B cell (primary cell): Measurements from ENCODE around the gene SLC3A2. TPM values are rescaled to one million over a fixed set of nuclear protein-coding genes. Genes with fewer than 3 reads are reported as not detected.
A peak's percentile ranks its signal among the peaks of the same experiment; 100 is the strongest.

ENCODE experiments used
- ATAC-seq: fragments of 200-7000 bp; cut with Tn5 transposase; one replicate; pipeline ENCODE4 v1.10.0; 2021; ENCODE audit warnings: low read depth, mild to moderate bottlenecking, moderate number of reproducible peaks, moderate library complexity
- CTCF ChIA-PET: fragments of 350-600 bp; sonication (Branson Sonifier 250); formaldehyde crosslinking; loops from one replicate; lab custom pipeline; 2021; ENCODE audit warnings: antibody characterized with exemption, inconsistent platforms; lab: Charles Lee
- POLR2A ChIA-PET: fragments of 350-600 bp; sonication (Branson Sonifier 250); formaldehyde crosslinking; loops from one replicate; lab custom pipeline; 2021; ENCODE audit warnings: antibody characterized with exemption; lab: Charles Lee
- DNase-seq: peaks from one replicate; pipeline ENCODE4 v3.0.0; 2013
- H2AFZ ChIP-seq: 2 replicates; pipeline ENCODE4 v1.6.1; 2012; ENCODE audit warnings: mild to moderate bottlenecking, low read depth, low read length; ENCODE audit not compliant: insufficient read depth, poor library complexity, severe bottlenecking
- H3K27ac ChIP-seq, 2 donors: 1 replicate in 1 of 2; 2 replicates in 1 of 2; pipeline ENCODE4 v1.5.1; 2012 to 2013; ENCODE audit warnings: low read length in 2 of 2, mild to moderate bottlenecking in 2 of 2, moderate library complexity in 1 of 2
- H3K27me3 ChIP-seq, 4 experiments: fragments of 200-600 bp in 1 of 4; sonication (generic) in 1 of 4; replicated peaks in 1 of 4; 1 replicate in 2 of 4; 2 replicates in 2 of 4; pipeline versions ENCODE4 v1.6.1 to v1.7.0; 2013 to 2016; ENCODE audit warnings: low read length in 3 of 4, mild to moderate bottlenecking in 2 of 4, mixed read lengths in 1 of 4, moderate library complexity in 1 of 4; ENCODE audit not compliant: insufficient read depth in 4 of 4, control insufficient read depth in 3 of 4; ENCODE audit errors: control extremely low read depth in 1 of 4
- H3K36me3 ChIP-seq, 2 experiments: replicated peaks in 1 of 2; 1 replicate in 1 of 2; 2 replicates in 1 of 2; pipeline versions ENCODE4 v1.6.1 to v1.7.1; 2013; ENCODE audit warnings: low read length in 1 of 2; ENCODE audit not compliant: insufficient read depth in 2 of 2, control insufficient read depth in 1 of 2; ENCODE audit errors: control extremely low read depth in 1 of 2, extremely low read depth in 1 of 2
- H3K4me1 ChIP-seq, 2 donors: fragments of 200-600 bp in 1 of 2; sonication (generic) in 1 of 2; 1 replicate in 1 of 2; 2 replicates in 1 of 2; pipeline versions ENCODE4 v1.5.1 to v1.6.1; 2013 to 2017; ENCODE audit warnings: low read length in 2 of 2; ENCODE audit not compliant: control insufficient read depth in 2 of 2, insufficient read depth in 2 of 2
- H3K4me2 ChIP-seq: replicated peaks from 2 replicates; pipeline ENCODE3; 2012; ENCODE audit warnings: mild to moderate bottlenecking, low read depth, low read length; ENCODE audit not compliant: poor library complexity, severe bottlenecking
- H3K4me3 ChIP-seq, 5 experiments: fragments of 200-600 bp in 1 of 5; sonication (generic) in 1 of 5; 1 replicate in 3 of 5; 2 replicates in 2 of 5; pipeline versions ENCODE4 v1.5.1 to v1.7.0; 2011 to 2016; ENCODE audit warnings: low read length in 4 of 5, mild to moderate bottlenecking in 4 of 5, low read depth in 2 of 5, control low read depth in 1 of 5, moderate library complexity in 1 of 5; ENCODE audit not compliant: insufficient read depth in 1 of 5; ENCODE audit errors: control extremely low read depth in 1 of 5, extremely low read depth in 1 of 5
- H3K79me2 ChIP-seq: fragments of 200-600 bp; sonication (generic); one replicate; pipeline ENCODE4 v1.6.0; 2016; ENCODE audit warnings: low read length; ENCODE audit not compliant: control insufficient read depth, insufficient read depth
- H3K9ac ChIP-seq: fragments of 200-600 bp; sonication (generic); 2 replicates; pipeline ENCODE4 v1.6.1; 2017; ENCODE audit warnings: mild to moderate bottlenecking, low read length, moderate library complexity
- H3K9me3 ChIP-seq, 3 donors: one replicate each; pipeline versions ENCODE4 v1.6.1 to v1.7.1; 2013; ENCODE audit warnings: low read length in 2 of 3; ENCODE audit not compliant: control insufficient read depth in 2 of 3, insufficient read depth in 1 of 3; ENCODE audit errors: control extremely low read depth in 1 of 3
- H4K20me1 ChIP-seq: 2 replicates; pipeline ENCODE4 v1.6.0; 2012; ENCODE audit warnings: mild to moderate bottlenecking, low read length; ENCODE audit not compliant: insufficient read depth, control insufficient read depth, poor library complexity, severe bottlenecking
- H3K27ac Mint-ChIP-seq: one replicate; pipeline ENCODE4 v1.8.0; 2021; ENCODE audit warnings: mixed read lengths
- H3K27me3 Mint-ChIP-seq: one replicate; pipeline ENCODE4 v1.8.0; 2021; ENCODE audit warnings: mixed read lengths
- H3K4me1 Mint-ChIP-seq: one replicate; pipeline ENCODE4 v1.8.0; 2021; ENCODE audit warnings: mixed read lengths
- H3K4me3 Mint-ChIP-seq: one replicate; pipeline ENCODE4 v1.8.0; 2021; ENCODE audit warnings: mixed read lengths
- H3K9me3 Mint-ChIP-seq: one replicate; pipeline ENCODE4 v1.8.0; 2022; ENCODE audit warnings: mixed read lengths; ENCODE audit not compliant: insufficient read depth
- CTCF ChIP-seq: fragments of 200-600 bp; IDR thresholded peaks from one replicate; pipeline ENCODE4 v1.8.0; 2022; ENCODE audit warnings: antibody characterized with exemption, mild to moderate bottlenecking
- EZH2 ChIP-seq: IDR thresholded peaks from 2 replicates; pipeline ENCODE4 v1.6.1; 2012; ENCODE audit warnings: borderline replicate concordance, low read depth, mild to moderate bottlenecking, moderate library complexity, low read length; ENCODE audit not compliant: insufficient read depth, poor library complexity, severe bottlenecking
- WGBS: methylation state at CpG from one replicate; pipeline ENCODE4 v1.1.5; 2013; ENCODE audit warnings: missing lambda C conversion rate; ENCODE audit not compliant: insufficient coverage; 5-methylcytosine and 5-hydroxymethylcytosine counted together
- intact Hi-C: fragments of 100-400 bp; cut with micrococcal nuclease; formaldehyde crosslinking; loops from one replicate; pipeline ENCODE4 v1.10.0; 2022
- polyA plus RNA-seq: library from polyadenylated mRNA; depleted of rRNA; stranded (reverse); fragments of >200 nt; gene quantifications from 2 replicates; pipeline ENCODE4 v1.2.3, GENCODE V29; 2012
- total RNA-seq, 2 donors: library from RNA; stranded (reverse); fragments of 120-200 nt in 1 of 2; gene quantifications; 1 replicate in 1 of 2; 2 replicates in 1 of 2; pipeline versions ENCODE4 v1.2.3 to v1.2.4, GENCODE V29; 2013 to 2022

The SLC3A2 gene
- total and polyA plus RNA-seq, 2 donors (not counting 1 experiment from before 2014, with no cell fraction given), result 92.0 to 148 TPM

GRCh38 chr11:62832336-62833234 lies 48.1 kb upstream of the SLC3A2 start, which contains the start of gene TEX54:
TSS of gene TEX54 (minus strand) at chr11:62832841.
- peaks cover 30% of the 10 kb centered on the region for H4K20me1 ChIP-seq
- peak within 1 kb of the TSS; percentile 92 for H3K4me3 Mint-ChIP-seq
- WGBS, result 22% methylated on average over 36 of the region's 40 CpGs
- H3K9me3 Mint-ChIP-seq, result no peaks in the 10 kb centered on the region
- DNase-seq, result no peak
- no peaks in the 10 kb centered on the region for H3K9me3 ChIP-seq
- peaks cover 16 to 30% of the 10 kb centered on the region in 2 donors for H3K4me1 ChIP-seq
- intact Hi-C loops, result loop anchor here (1.0 to 2.0 kb wide), 5 partner anchors 24 to 258 kb away; partner anchors contain the start of genes GANAB, HNRNPUL2 and TAF6L
- peaks cover 0 to 47% of the 10 kb centered on the region in 2 experiments for H3K36me3 ChIP-seq
- ChIA-PET POLR2A (interaction anchor here (0.6 to 2.8 kb wide), 15 partner anchors 8 to 241 kb away, joined by 3 to 53 read pairs (median 10); partner anchors contain the start of genes C11orf98, CSKMT, HNRNPUL2 and NXF1), CTCF (interaction anchor here (1.1 to 2.8 kb wide), 7 partner anchors 9 to 104 kb away, joined by 3 to 14 read pairs (median 5); partner anchors contain the start of genes TMEM179B, TTC9C and ZBTB3)
- peak within 1 kb of the TSS; percentile 94 for H3K4me2 ChIP-seq
- H3K27ac ChIP-seq, result peak within 1 kb of the TSS; percentile 96 to 99
- H3K4me1 Mint-ChIP-seq, result peaks cover 42% of the 10 kb centered on the region
- peak; percentile 1 for ATAC-seq
- peak within 1 kb of the TSS; percentile 69 to 96 (median 92) for H3K4me3 ChIP-seq
- peak within 1 kb of the TSS; percentile 97 for H3K27ac Mint-ChIP-seq
- no peaks in the 10 kb centered on the region for H3K27me3 ChIP-seq
- H3K27me3 Mint-ChIP-seq, result no peaks in the 10 kb centered on the region
- peaks cover 85% of the 10 kb centered on the region for H3K79me2 ChIP-seq
- TF ChIP-seq EZH2 (no peak), CTCF (no peak)
- H2AFZ ChIP-seq, result peak within 1 kb of the TSS; percentile 75
- H3K9ac ChIP-seq, result peak within 1 kb of the TSS; percentile 99
